HuH-7 (cell line): ENCODE measurements around the gene COQ8B.
"Not testable (repeated sequence)": the region's sequence is repeated elsewhere in the genome, so short reads cannot be mapped to it uniquely, and the experiment has no call there.

Source experiments
- DNase-seq: peaks from one replicate; pipeline ENCODE4 v3.0.0; 2011; ENCODE audit warnings: low spot score

Gene COQ8B

DNA sequence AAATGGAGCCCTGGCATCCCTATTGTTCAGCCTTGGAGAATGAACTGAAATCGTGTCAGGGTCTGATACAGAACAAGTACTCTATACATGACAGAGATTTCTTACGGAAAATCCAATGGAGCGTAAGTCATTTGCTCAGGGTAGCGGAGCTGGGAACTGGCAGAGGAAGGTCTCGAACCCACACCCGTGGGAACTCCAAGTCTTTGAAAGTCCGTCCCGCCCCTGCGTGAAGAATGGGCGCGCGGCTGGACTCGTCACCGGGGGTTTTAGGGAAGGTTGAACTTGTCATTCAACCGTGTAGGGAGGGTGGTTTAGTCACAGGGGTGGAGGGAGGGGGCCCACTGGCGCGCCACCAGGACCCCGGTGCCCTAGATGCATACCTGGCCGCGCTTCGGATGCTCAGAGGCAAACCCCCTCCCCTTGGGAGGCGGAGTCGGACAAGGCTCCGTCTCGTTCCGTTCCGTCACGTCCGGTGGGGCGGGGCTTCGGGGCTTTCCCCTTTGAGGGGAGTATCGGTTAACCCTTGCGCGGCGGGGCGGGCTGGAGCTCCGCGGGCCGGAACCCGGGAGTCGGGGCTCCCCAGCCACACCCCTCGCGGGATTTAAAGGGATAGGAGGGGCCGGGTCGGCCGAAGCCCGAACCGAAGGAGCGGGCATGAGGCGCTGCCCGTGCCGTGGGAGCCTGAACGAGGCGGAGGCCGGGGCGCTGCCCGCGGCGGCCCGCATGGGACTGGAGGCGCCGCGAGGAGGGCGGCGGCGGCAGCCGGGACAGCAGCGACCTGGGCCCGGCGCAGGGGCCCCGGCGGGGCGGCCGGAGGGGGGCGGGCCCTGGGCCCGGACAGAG, at the start of gene COQ8B, which contains the start of gene ITPKC:
Gene COQ8B, minus strand, starts transcription at position 405 of the 843 bp plus-strand sequence. CDS start 2,254 bp downstream, outside the sequence.
Gene ITPKC, plus strand, starts transcription at position 631 of the 843 bp plus-strand sequence. Its CDS starts 24 bp downstream, at position 655.
- peak; percentile 94 for DNase-seq

DNA sequence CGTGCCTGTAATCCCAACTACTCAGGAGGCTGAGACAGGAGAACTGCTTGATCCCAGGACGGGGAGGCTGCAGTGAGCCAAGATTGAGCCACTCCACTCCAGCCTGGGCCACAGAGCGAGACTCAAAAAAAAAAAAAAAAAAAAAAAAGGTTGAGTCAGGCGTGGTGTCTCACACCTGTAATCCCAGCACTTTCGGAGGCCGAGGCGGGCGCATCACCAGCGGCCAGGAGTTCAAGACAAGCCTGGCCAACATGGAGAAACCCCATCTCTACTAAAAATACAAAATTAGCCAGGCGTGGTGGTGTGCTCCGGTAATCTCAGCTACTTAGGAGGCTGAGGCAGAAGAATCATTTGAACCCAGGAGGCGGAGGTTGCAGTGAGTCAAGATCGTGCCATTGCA, 49.7 kb upstream of the COQ8B start:
- not testable (repeated sequence) for DNase-seq

DNA sequence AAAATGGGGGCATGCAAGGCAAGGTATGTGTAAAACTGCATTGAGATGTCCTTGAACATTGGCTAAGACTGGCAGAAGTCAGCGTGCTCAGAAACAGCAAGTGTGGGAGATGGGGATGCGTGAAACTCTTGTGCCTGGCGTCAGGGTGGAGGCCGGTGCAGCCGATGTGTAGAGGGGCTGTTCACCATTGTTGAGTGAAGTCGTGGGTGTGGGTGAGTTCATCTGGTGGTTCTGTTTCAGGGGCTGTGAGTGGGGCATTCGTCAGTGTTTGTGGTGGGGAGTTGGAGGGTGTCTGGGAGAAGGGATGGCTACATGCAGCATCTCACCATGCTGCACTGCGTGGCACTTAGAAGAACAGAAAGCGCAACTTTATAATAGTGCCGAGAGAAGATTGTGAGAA, 47.3 kb upstream of the COQ8B start:
- DNase-seq, result no peak

DNA sequence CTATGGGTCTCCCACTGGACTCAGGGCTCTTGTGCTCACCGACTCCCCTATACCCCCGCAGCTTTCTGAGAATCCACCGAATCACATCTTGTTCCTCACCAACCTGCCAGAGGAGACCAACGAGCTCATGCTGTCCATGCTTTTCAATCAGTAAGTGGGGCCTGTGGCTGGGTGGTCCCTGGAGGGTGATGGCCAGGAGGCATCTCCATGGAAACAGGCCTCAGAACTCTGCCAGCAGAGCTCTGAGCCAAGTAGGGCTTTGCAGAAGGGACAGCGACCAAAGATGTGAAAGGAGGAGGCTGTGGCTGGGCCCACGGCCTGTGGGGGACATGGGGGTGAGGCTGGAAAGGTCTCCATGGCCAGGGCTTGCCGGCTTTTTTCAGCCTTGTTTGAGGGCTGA, 46.8 kb upstream of the COQ8B start:
- no peak for DNase-seq

DNA sequence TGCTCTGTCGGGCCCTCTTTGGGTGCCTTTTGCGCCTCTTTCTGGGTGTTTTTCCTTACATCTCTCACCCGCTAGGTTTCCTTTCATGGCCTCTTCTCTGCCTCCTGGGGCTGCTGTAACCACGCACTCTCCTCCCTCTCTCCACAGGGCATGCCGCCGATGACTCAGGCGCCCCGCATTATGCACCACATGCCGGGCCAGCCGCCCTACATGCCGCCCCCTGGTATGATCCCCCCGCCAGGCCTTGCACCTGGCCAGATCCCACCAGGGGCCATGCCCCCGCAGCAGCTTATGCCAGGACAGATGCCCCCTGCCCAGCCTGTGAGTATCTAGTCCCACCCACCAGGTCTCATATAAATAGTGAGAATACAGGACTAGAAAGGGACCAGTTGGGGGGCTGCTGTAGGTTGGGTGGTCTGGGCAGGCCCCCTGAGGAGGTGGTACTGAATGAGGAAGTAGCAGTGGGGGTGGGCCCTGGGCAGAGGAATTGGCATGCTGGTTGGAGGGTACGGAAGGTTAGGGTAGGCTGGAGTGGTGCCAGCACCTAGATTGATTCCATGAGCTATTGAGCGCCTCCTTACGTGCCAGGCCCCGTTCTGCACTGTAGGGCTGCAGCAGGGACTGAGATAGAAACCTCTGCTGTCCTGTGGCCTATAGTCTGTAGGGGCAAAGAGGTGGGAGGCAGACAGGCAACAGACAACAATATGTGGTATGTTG, 46.2 kb upstream of the COQ8B start:
- no peak for DNase-seq

DNA sequence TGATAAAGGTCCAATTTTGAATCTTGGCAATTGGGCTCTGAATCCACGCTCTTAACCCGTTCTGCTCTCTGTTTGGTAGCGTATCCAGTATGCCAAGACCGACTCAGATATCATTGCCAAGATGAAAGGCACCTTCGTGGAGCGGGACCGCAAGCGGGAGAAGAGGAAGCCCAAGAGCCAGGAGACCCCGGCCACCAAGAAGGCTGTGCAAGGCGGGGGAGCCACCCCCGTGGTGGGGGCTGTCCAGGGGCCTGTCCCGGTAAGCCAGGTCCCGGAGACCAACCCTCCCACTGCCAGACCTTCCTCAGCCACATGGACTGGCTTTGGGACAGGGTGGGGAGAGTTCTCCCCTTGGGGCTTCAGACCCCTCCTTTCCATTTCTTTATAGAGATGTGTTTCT, 42.7 kb upstream of the COQ8B start:
- DNase-seq, result no peak

DNA sequence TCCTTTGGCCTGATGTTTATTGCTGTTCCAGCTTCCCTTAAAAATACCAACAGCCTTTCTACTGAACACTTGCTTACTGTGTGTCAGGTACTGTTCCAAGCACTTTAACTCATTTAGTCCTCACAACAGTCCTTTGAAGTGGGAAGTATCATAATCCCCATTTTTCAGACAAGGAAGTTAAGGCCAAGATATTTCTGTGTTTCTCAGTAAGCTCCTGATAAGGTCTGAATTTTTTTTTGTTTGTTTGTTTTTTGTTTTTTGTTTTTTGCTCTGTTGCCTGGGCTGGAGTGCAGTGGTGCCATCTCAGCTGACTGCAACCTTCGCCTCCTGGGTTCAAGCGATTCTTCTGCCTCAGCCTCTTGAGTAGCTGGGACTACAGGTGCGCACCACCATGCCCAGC, 41.8 kb upstream of the COQ8B start:
- no peak for DNase-seq

DNA sequence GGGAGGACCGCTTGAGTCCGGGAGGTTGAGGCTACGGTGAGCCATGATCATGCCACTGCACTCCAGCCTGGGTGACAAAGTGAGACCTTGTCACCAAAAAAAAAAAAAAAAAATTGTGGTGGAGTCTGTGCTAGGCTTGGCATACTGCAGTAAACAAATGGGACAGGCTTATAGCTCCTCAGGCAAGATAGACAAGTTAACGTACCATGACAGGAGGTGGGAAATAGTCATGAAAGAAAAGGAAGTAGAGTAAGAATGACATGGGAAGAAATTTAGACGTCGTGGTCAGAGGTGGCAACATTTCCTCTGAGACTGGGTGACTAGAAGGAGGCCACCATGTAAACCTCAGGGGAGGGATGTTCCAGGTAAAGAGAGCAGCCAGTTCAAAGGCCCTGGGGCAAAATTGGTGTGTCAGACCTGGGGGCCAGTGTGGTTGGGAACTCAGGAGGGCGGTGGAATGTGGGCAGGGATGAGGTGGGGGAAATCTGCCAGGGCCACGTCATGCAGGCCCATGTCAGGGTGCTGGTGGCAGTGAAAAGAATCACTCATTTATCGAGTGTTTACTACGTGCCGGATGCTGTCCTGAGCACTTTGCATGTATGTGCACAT, 39.9 kb upstream of the COQ8B start:
- DNase-seq, result no peak

DNA sequence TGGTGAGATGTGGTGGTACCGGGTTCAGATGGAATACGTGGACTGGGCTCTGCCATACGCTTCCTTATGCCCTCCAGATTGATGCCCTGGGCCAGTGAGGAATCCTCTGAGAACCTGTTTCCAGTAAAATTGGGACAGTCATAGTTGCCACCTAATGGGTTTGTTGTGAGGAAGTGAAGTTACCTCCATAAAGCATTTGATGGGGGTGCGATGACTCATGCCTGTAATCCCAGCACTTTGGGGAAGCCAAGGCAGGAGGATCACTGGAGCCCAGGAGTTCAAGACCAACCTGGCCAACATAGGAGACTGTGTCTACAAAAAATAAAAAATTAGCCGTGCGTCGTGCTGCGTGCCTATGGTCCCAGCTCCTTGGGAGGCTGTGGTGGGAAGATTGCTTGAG, 39.1 kb upstream of the COQ8B start:
- no peak for DNase-seq

DNA sequence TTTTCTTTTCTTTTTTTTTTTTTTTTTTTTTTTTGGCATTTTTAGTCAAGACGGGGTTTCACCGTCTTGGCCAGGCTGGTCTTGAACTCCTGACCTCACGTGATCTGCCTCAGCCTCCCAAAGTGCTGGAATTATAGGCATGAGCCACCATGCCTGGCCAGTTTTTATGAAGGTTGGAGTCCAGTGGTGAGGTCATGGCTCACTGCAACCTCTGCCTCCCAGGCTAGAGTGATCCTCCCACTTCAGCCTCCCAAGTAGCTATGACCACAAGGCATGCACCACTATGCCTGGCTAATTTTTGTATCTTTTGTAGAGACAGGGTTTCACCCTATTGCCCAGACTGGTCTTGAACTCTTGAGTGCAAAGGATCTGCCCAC, 38.5 kb upstream of the COQ8B start:
- DNase-seq, result no peak

DNA sequence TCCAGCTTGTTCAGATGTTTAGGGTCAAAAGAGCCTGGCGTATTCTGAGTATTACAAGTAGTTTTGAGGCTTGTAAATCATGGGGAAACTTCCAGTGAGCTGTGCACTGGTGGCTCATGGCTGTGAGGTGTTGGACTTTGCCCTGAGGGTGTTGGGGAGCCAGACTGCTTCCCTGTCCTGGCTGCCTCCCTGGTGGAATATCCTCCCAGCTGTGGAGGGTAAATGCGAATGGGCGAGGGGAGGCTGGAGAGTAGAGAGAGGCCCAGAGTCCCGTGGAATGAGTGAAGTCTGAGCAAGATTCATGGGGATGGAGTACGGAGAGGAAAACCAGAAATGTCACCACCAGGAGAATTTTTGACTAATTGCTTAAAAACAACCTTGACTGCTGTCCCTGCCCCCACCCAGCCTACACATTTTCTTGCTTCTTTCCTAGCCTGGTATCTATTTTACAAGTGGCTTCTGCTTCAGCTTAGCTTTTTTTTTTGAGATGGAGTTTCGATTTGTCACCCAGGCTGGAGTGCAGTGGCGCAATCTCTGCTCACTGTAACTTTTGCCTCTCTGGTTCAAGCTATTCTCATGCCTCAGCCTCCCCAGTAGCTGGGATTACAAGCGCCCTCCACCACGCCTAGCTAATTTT, 38.0 kb upstream of the COQ8B start:
- DNase-seq, result peak; percentile 42

DNA sequence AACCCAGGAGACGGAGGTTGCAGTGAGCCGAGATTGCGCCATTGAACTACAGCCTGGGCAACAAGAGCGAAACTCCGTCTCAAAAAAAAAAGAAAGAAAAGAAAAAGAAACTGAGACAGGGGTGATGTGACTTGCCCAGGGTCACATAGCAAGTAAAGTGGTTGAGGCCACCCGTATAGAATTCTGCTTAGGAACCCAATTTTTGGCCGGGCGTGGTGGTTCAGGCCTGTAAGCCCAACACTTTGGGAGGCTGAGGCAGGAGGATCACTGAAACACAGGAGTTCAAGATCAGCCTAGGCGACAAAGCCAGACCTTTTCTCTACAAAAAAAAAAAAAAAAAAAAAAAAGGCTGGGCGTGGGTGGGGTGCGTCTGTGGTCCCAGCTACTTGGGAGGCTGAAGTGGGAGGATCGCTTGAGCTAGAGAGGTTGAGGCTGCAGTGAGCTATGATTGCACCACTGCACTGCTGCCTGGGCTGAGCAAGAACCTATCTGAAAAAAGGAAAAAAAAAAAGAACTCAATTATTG, 35.6 kb upstream of the COQ8B start:
- DNase-seq, result no peak

DNA sequence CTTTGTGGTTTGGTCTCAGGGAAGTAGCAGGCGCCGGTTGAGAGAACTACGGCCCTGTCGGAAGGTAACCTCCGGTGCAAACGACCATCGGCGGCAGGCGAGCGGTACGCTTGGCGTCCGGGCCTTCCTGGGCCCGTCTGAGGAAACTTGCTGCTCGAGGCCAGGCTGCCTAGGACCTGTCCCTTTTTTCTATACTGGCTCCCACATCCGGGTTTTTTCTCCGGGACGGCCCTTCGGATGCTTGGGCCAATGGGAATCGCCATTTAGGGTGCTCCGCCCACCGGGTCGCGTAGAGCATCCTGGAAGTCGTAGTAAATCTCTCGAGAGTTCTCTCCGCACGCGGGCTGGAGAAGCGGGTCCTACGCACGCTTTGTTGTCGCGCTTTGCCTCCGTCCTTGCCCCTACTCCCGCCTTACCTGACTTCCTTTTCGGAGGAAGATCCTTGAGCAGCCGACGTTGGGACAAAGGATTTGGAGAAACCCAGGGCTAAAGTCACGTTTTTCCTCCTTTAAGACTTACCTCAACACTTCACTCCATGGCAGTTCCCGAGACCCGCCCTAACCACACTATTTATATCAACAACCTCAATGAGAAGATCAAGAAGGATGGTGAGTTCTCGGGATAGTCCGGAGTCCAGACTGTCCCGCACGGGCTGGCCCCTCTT, 34.3 kb upstream of the COQ8B start, which contains the start of gene SNRPA:
Gene SNRPA, plus strand, starts transcription at position 330 of the 664 bp plus-strand sequence. Its CDS starts 206 bp downstream, at position 536.
- DNase-seq, result peak; percentile 93

DNA sequence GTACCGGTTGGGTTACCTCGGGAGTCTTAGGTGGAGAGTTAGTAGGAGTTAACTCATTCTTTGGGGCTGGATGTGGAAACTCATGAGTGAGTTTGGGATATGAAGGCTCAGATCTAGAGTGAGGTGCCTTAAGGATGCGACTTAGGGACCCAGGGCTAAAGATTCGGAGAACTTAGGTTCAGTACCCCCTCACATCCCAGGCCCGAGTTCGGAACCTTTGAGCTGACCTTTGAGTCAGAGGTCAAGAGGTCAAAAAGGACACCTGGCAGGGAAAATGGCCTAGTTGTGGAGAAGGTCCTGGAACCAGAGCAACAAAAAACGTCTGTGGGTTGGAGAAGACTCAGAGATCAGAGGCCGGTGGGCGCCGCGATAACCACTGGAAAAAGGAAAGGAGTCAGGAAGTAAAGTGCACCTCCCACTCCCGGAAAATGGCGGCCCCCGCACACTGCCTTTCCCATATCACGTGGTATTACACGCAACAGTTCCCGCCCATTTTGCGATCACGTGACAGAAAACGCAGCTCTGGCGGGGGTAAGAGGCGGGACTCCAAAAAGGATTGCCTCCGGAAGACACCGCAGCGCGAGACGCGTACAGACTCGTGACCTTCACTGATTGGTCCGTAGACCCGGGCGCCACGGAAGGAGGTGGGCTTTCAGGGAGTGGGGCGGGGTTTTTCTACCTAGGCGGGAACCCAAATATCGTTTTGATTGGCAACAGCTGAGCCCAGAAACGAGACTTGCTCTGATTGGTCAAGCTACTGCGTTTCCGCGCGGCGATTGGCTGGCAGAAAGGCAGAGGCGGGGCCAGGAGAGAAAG, 33.6 kb upstream of the COQ8B start, which contains the start of gene ACTMAP:
Gene ACTMAP, minus strand, starts transcription at position 420 of the 816 bp plus-strand sequence. CDS start 674 bp downstream, outside the sequence.
- DNase-seq, result peak; percentile 98

DNA sequence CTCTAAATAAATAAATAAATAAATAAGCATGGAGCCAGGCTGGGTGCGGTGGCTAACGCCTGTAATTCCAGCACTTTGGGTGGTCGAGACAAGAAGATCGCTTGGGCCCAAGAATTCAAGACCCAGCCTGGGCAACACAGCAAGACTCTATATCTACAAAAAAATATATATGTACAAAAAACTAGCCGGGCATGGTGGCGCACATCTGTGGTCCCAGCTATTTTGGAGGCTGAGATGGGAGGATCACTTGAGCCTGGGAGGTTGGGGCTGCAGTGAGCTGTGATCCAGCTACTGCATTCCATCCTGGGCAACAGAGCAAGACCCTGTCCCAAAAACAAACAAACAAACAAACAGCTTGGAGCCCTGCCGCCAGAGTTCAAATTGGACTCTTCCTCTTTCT, 30.9 kb upstream of the COQ8B start:
- DNase-seq, result no peak

DNA sequence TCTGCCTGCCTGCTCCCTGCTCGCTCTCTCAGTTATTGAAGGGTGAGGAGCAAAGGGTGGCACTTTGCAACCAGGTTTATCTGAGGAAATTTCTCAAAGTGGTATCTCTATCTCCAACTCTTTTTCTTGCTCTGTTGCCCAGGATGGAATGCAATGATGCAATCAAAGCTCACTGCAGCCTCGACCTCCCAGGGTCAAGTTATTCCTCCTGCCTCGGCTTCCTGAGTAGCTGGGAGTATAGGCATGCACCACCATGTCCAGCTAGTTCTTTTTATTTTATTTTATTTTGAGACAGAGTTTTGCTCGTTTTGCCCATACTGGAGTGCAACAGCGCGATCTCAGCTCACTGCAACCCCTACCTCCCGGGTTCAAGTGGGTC, 28.7 kb upstream of the COQ8B start:
- DNase-seq, result no peak

DNA sequence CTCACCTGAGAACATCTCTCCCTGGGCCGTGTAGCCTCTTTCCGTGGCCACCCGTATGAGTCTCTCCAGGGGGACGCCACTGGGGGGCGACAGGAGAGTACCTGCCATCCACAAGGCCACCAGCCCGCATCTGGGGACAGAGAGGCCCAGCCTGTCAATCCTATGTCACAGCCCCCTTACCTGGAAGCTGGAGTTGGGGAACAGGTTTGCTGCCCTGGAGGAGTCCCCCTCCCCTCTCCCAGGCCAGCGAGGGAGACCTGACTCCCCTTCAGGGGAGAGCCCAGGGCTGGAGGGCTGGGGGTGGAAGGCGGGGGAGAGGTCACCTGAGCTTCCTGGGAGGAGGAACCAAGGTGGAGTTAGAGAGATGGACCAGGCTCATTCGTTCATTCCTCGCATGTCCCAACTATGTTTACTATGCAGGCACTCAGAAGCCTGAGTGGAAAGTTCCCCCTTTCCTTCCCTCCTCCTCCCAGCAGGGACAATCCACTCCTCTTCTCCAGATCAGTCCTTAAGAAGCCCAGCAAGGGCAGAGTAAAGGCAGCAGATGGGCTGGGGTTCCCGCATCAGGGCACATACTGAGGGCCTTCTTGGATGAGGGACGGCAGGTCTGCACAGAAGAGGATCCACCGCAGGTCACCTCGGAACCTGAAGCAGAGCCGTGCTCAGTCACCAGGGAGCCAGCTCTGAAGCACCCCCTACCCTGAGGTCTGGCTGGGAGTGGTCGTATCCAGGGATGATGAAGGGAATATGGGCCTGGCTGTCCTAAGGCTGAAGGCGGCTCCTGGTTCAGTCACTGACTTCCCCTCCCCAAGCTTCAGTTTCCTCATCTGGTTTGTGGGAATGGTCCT, 28.1 kb upstream of the COQ8B start:
- peak; percentile 70 for DNase-seq

DNA sequence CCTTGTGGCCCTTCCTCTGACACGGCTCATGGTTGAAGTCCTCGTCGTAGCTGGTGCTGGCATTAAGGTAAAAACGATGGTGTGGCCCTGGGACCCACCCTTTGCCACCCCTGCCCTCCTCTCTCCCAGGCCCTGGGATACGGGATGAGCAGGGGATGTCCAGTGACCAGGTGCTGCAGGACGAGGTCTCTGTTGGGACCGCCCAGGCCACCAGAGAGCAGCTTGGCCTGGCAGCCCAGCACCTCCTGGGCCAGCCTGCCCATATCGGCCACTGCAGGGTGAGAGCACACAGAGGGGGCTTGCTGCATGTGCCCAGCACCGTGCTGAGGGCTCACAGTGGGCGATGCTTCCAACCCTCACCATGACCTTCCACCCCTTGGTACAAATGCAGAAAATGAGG, 27.2 kb upstream of the COQ8B start:
- no peak for DNase-seq

DNA sequence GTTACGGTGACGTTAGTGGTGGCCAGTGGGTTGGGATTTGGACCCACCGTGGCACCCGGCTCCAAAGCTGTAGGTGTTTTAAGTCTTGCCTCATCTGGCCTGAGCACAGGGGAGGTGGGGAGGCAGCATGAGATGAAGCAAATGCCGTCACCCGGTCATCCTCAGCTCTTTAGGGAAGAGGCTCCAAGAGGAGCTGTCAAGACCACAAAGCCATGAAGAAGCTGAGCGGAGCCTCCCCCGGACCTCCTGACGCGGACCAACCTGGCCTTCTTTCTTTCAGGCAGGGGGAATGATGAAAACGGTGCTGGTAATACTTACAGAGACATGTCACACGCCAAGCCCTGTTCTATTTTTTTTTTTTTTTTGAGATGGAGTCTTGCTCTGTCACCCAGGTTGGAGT, 26.2 kb upstream of the COQ8B start:
- no peak for DNase-seq

DNA sequence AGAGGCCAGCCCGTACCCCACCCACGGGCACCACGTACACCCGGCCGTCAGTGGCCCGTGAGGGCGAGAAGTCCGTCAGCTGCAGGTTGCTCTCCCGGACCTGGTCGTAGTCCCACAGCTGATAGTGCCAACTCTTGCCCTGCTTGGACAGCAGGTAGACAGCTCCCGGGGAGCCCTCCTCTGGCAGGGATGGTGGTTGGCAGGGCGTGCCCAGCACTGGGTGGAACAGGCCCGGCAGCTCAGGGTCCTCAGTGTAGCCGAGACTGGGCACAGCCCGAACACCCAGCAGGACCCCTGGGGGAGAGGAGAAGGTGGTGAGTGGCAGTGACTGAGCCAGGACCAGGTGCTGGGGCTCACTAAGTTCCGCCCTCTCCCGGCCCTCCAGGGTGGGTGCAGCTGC, 25.8 kb upstream of the COQ8B start:
- DNase-seq, result no peak
